Tibial nerve (tissue), 4 donors: Measurements from ENCODE around the gene UPK3A. TPM values are rescaled to one million over a fixed set of nuclear protein-coding genes. Genes with fewer than 3 reads are reported as not detected.

ENCODE experiments used
- DNase-seq, 2 donors: peaks; one replicate each; pipeline ENCODE4 v3.0.0-alpha.2; 2019; ENCODE audit warnings: low spot score in 2 of 2
- H3K27ac ChIP-seq, 4 donors: fragments of 200-600 bp; sonication (generic) in 3 of 4; one replicate each; pipeline ENCODE4 v1.5.1; 2017 to 2019; ENCODE audit warnings: mild to moderate bottlenecking in 1 of 4
- H3K27me3 ChIP-seq, 2 donors: fragments of 200-600 bp; sonication (generic) in 1 of 2; one replicate each; pipeline versions ENCODE4 v1.5.1 to v1.6.0; 2017 to 2019
- H3K36me3 ChIP-seq, 3 donors: fragments of 200-600 bp; sonication (generic); one replicate each; pipeline ENCODE4 v1.5.1; 2018 to 2019
- H3K4me1 ChIP-seq, 4 donors: fragments of 200-600 bp; sonication (generic) in 3 of 4; one replicate each; pipeline ENCODE4 v1.5.1; 2017 to 2019
- H3K4me3 ChIP-seq, 4 donors: fragments of 200-600 bp; sonication (generic) in 3 of 4; one replicate each; pipeline ENCODE4 v1.5.1; 2017 to 2019; ENCODE audit warnings: mild to moderate bottlenecking in 1 of 4, moderate library complexity in 1 of 4
- H3K9me3 ChIP-seq, 4 donors: fragments of 200-600 bp; sonication (generic) in 3 of 4; one replicate each; pipeline ENCODE4 v1.5.1; 2017 to 2019
- CTCF ChIP-seq, 5 experiments: fragments of 200-600 bp in 3 of 5; fragments of 450-650 bp in 2 of 5; sonication (generic) in 3 of 5; IDR thresholded peaks; one replicate each; pipeline ENCODE4 v1.5.1; 2016 to 2019; ENCODE audit warnings: antibody characterized with exemption in 5 of 5, mild to moderate bottlenecking in 3 of 5, moderate library complexity in 2 of 5
- EP300 ChIP-seq, 2 donors: sonication (generic); formaldehyde crosslinking; IDR thresholded peaks; one replicate each; pipeline ENCODE4 v1.6.1; 2017; ENCODE audit warnings: antibody characterized with exemption in 2 of 2, mild to moderate bottlenecking in 1 of 2
- POLR2A ChIP-seq, 2 donors: fragments of 450-650 bp; IDR thresholded peaks; one replicate each; pipeline ENCODE4 v1.6.1; 2017; ENCODE audit warnings: antibody characterized with exemption in 2 of 2, mild to moderate bottlenecking in 2 of 2, moderate library complexity in 2 of 2
- WGBS, 2 donors: methylation state at CpG; one replicate each; pipeline ENCODE4 v1.1.5; 2018; 5-methylcytosine and 5-hydroxymethylcytosine counted together
- total RNA-seq, 4 donors: library from RNA; depleted of rRNA; stranded (reverse); fragments of >200 nt; gene quantifications; one replicate each; pipeline ENCODE4 v1.1.0, GENCODE V29; 2016

Gene UPK3A
- total RNA-seq, 4 donors from 2014 or later = not detected

DNA sequence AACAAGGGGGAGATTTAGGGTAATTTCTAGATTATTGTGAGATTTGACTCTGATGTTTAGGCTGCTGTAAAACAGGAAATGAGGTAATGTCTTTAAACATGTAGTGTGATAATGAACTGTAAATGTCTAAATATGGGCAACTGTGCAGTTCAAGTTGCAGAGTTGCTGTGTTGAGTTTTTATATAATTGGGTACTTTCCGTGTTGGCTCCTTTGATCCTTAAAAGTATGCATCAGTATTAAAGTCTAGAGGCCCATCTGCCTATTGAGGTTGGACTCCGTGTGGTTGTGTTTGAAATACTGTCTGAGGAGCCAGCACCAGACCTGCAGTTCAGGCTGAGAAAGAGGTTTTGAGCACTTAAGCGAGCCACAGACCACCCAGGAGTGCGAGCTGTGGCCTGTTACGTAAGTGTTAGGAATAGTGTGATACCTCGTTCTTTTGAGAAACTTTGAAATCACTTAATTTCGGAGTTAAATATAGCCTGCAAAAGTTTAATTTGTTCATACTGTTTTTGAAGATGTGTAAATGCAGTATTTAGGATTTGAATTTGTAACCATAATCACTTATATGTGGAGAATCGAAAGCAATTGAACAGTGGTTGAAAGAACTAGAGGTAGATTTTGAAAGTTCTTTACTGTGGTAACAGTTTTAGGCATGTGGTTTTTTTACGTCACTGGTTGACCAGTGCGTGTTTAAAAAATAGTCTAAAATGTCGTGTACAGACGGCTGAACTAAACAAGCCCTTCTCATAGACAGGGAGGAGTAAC lies 34.0 kb downstream of the UPK3A start:
- peak in 1 of 2 donors; percentile 48 for DNase-seq
- peaks cover 0 to 53% (median 16%) of the 10 kb centered on the region in 4 donors for H3K4me1 ChIP-seq
- H3K27ac ChIP-seq = peak overlapping the region; percentile 38 to 85 (median 80)
- peaks cover 0 to 17% (median 0%) of the 10 kb centered on the region in 3 donors for H3K36me3 ChIP-seq
- WGBS, 2 donors = 58% methylated on average over 12 of the region's 12 CpGs
- no peak overlapping the region for H3K4me3 ChIP-seq
- no peaks in the 10 kb centered on the region for H3K9me3 ChIP-seq
- TF ChIP-seq CTCF (IDR thresholded peaks at IDR 0.05) (no peak), EP300 (IDR thresholded peaks at IDR 0.05) (peak in 1 of 2 donors; percentile 34), POLR2A (IDR thresholded peaks at IDR 0.05) (no peak)
- H3K27me3 ChIP-seq = no peaks in the 10 kb centered on the region

DNA sequence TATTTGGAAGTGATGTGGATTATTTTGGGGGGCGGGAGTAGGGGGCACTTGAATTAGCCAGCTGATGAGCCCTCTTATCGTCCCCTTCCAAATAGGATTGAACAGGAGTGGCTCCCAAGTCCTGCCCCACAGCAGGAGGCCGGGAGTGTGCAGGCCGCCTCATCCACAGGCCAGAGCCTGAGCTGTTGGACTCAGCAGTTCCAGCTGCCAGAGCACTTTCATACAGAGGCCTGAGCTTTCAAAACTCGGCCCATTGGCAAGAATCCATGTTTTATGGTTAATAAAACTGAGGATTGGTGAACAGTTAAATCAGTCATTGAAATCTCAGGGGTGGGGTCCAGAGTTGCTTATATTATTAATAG lies 34.6 kb downstream of the UPK3A start:
- peaks cover 0 to 22% (median 0%) of the 10 kb centered on the region in 3 donors for H3K36me3 ChIP-seq
- no peak overlapping the region for H3K4me3 ChIP-seq
- WGBS, 2 donors = 45 to 47% methylated on average over 5 of the region's 5 CpGs
- peak overlapping the region; percentile 38 to 85 (median 80) for H3K27ac ChIP-seq
- TF ChIP-seq CTCF (IDR thresholded peaks at IDR 0.05) (no peak), EP300 (IDR thresholded peaks at IDR 0.05) (no peak), POLR2A (IDR thresholded peaks at IDR 0.05) (no peak)
- H3K27me3 ChIP-seq = no peaks in the 10 kb centered on the region
- peaks cover 0 to 47% (median 16%) of the 10 kb centered on the region in 4 donors for H3K4me1 ChIP-seq
- H3K9me3 ChIP-seq = no peaks in the 10 kb centered on the region
- no peak for DNase-seq

GRCh38 chr22:45320357-45320976 lies 35.7 kb downstream of the UPK3A start:
- 78 to 84% methylated on average over 9 of the region's 9 CpGs for WGBS, 2 donors
- Histone ChIP-seq H3K36me3 (peaks cover 0 to 32% (median under 1%) of the 10 kb centered on the region in 3 donors), H3K27me3 (no peaks in the 10 kb centered on the region), H3K27ac (peak overlapping the region; percentile 38 to 85 (median 80)), H3K9me3 (no peaks in the 10 kb centered on the region), H3K4me1 (peaks cover 0 to 45% (median 16%) of the 10 kb centered on the region in 4 donors), H3K4me3 (no peak overlapping the region)
- TF ChIP-seq EP300 (IDR thresholded peaks at IDR 0.05) = no peak
- no peak for TF ChIP-seq POLR2A (IDR thresholded peaks at IDR 0.05)
- TF ChIP-seq CTCF (IDR thresholded peaks at IDR 0.05) = no peak
- DNase-seq = peak in 1 of 2 donors; percentile 28

DNA sequence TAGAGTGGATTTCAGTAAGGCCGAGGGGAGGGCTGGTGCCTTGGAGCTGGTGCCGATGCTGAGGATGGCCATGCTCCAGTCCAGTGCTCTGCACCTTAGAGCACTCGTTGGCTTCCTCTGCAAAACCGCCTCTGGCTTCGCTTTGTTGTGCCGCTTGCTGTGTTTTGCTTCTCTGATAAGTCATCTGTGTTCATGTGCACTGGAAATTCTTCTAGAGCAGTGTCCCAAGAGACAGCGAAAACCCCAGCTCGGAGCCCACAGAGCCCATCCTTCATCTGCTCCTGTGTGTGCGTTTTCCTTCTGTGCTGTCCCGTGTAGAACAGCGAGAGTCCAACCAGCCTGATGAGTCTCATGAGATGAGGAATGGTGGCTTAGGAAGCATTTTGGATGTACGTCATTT lies 37.1 kb downstream of the UPK3A start:
- WGBS, 2 donors = 79 to 90% methylated on average over 12 of the region's 12 CpGs
- H3K27ac ChIP-seq = no peak overlapping the region
- no peak for TF ChIP-seq CTCF (IDR thresholded peaks at IDR 0.05)
- no peak for TF ChIP-seq EP300 (IDR thresholded peaks at IDR 0.05)
- TF ChIP-seq POLR2A (IDR thresholded peaks at IDR 0.05) = no peak

More for the DNA sequence above, 37.1 kb downstream of the UPK3A start:
- Histone ChIP-seq H3K9me3 (no peaks in the 10 kb centered on the region), H3K36me3 (peaks cover 0 to 41% (median 9%) of the 10 kb centered on the region in 3 donors), H3K27me3 (no peaks in the 10 kb centered on the region), H3K4me1 (peaks cover 0 to 38% (median 16%) of the 10 kb centered on the region in 4 donors), H3K4me3 (no peak overlapping the region)
- no peak for DNase-seq
